ENCODE measurements around the gene MAPK6. TPM values are rescaled to one million over a fixed set of nuclear protein-coding genes. Genes with fewer than 3 reads are reported as not detected.
A peak's percentile ranks its signal among the peaks of the same experiment; 100 is the strongest.

The MAPK6 gene
- total and polyA plus RNA-seq, 2 of the 4 experiments (the other 2 are of a cell fraction), result 22.6 to 60.6 TPM

DNA sequence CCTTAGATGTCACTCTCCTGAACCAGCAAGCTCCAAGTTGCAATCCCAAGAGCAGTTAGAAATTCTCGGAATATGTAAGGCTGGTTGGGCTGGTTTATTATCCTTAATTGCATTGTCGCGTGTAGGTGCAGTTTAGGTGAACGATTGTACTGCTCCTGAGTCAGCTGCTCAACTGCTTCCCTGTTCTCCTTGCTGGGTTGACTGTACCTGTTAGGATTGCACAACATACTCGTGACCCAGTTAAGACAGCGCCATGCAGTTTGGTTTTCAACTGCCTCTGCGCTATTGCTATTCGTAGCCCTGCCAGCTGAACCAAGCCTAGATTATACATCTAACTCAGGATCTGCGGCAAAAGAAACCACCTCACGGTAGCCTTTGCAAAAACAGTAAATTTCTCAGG is 52.6 kb downstream of the MAPK6 start:
- H4K20me1 ChIP-seq (ENCODE audit: insufficient read depth, low read length), result no peaks in the 10 kb centered on the region
- BruUV-seq (replicated peaks), result no TSS peak
- DNase-seq, result no peak
- H2BK15ac ChIP-seq (ENCODE audit: low read depth, low read length), result no peak overlapping the region
- no peak overlapping the region for H2BK120ac ChIP-seq (ENCODE audit: low read depth, low read length)
- H3K27me3 ChIP-seq (ENCODE audit: control insufficient read depth, insufficient read depth, low read length), result no peaks in the 10 kb centered on the region
- no peak overlapping the region for H3K9ac ChIP-seq (ENCODE audit: low read depth, low read length)
- H2AK5ac ChIP-seq (ENCODE audit: low read depth, low read length), result no peak overlapping the region
- no peaks in the 10 kb centered on the region for H3K36me3 ChIP-seq (ENCODE audit: control insufficient read depth, insufficient read depth, low read length)
- intact Hi-C loops (cut with micrococcal nuclease), result no loop called here
- H3K14ac ChIP-seq (replicated peaks; ENCODE audit: low read depth, low read length), result no peak overlapping the region
- H2AK9ac ChIP-seq (replicated peaks; ENCODE audit: low read depth, low read length, poor library complexity), result no peak overlapping the region
- H3K79me1 ChIP-seq (ENCODE audit: low read depth in 1 of 2, low read length in 2 of 2), result no peaks in the 10 kb centered on the region
- H3K56ac ChIP-seq (ENCODE audit: extremely low read depth, insufficient read depth, low read length), result no peak overlapping the region
- ATAC-seq (ENCODE audit: low read depth), result no peak
- H3K27ac ChIP-seq (ENCODE audit: insufficient read depth, low read length), result no peak overlapping the region
- dilution Hi-C loops (cut with HindIII; ENCODE audit: low sequenced_read_pairs, unreplicated experiment), result no loop called here
- H3K4me3 ChIP-seq (ENCODE audit: insufficient read depth, low read depth, low read length), result no peak overlapping the region
- H3K4ac ChIP-seq (ENCODE audit: low read depth, low read length), result no peak overlapping the region
- WGBS, 2 experiments (ENCODE audit: extremely low coverage in 2 of 2, insufficient read length in 1 of 2), result 94% methylated on average over 2 of the region's 10 CpGs; no CpG with 5 or more reads in 1 of the 2 experiments
- POLR2A ChIA-PET (ENCODE audit: unreplicated experiment), result no interaction called here
- peaks cover 4% of the 10 kb centered on the region for H3K4me1 ChIP-seq (ENCODE audit: control insufficient read depth, insufficient read depth, low read length)
- H2AFZ ChIP-seq (replicated peaks; ENCODE audit: low read length, poor library complexity), result no peak overlapping the region
- in situ Hi-C loops (cut with MboI; ENCODE audit: low sequenced_read_pairs), result no loop called here
- H3K23ac ChIP-seq (ENCODE audit: low read depth, low read length), result no peak overlapping the region
- H2BK20ac ChIP-seq (ENCODE audit: low read depth, low read length), result no peak overlapping the region
- no peak overlapping the region for H3K18ac ChIP-seq (ENCODE audit: low read depth, low read length)
- no peak overlapping the region for H4K8ac ChIP-seq (ENCODE audit: low read depth in 2 of 2, low read length in 2 of 2)
- H4K91ac ChIP-seq (ENCODE audit: insufficient read depth, low read depth, low read length), result no peak overlapping the region
- CTCF ChIA-PET, result no interaction called here
- no peaks in the 10 kb centered on the region; the same call in 1 of the 2 replicates for H3K9me1 ChIP-seq (ENCODE audit: insufficient read depth, low read length)
- H3K4me2 ChIP-seq (ENCODE audit: low read depth, low read length), result no peak overlapping the region
- no peak overlapping the region for H2BK5ac ChIP-seq (ENCODE audit: low read depth, low read length, poor library complexity, severe bottlenecking)
- no peaks in the 10 kb centered on the region for H3K9me3 ChIP-seq (ENCODE audit: control insufficient read depth, insufficient read depth, low read length)
- peak; percentile 72 for TF ChIP-seq CEBPB (IDR thresholded peaks at IDR 0.05; ENCODE audit: low read depth, low read length)
- TF ChIP-seq BHLHE40 (IDR thresholded peaks at IDR 0.05; ENCODE audit: low read depth, low read length), result no peak
- no peak overlapping the region for H4K5ac ChIP-seq (ENCODE audit: low read depth, low read length)

Data from IMR-90 (cell line).